Chondrocyte (in vitro differentiated cells): ENCODE measurements around the gene TAS1R2. TPM values are rescaled to one million over a fixed set of nuclear protein-coding genes. Genes with fewer than 3 reads are reported as not detected.

Experiments used
- DNase-seq: peaks from one replicate; pipeline ENCODE4 v3.0.0; 2021; ENCODE audit warnings: mixed read lengths, low spot score
- H3K27ac Mint-ChIP-seq: one replicate; pipeline ENCODE4 v1.8.0; 2021; ENCODE audit warnings: mild to moderate bottlenecking, moderate library complexity, mixed read lengths; ENCODE audit not compliant: unreplicated experiment
- H3K27me3 Mint-ChIP-seq: 2 replicates; pipeline ENCODE4 v1.8.0; 2021; ENCODE audit warnings: low read depth, mixed read lengths
- H3K36me3 Mint-ChIP-seq: 2 replicates; pipeline ENCODE4 v1.8.0; 2021; ENCODE audit warnings: low read depth, mixed read lengths
- H3K4me1 Mint-ChIP-seq: 2 replicates; pipeline ENCODE4 v1.8.0; 2021; ENCODE audit warnings: low read depth, mild to moderate bottlenecking, mixed read lengths
- H3K4me3 Mint-ChIP-seq: one replicate; pipeline ENCODE4 v1.8.0; 2021; ENCODE audit warnings: mild to moderate bottlenecking, moderate library complexity, mixed read lengths; ENCODE audit not compliant: unreplicated experiment
- H3K9me3 Mint-ChIP-seq: 2 replicates; pipeline ENCODE4 v1.8.0; 2021; ENCODE audit warnings: low read depth, mixed read lengths
- total RNA-seq: library from RNA; stranded (reverse); gene quantifications from 3 replicates; pipeline ENCODE4 v1.2.1, GENCODE V29; 2021
- TF ChIP-seq, protein P1 (sequence below): fragments of 200-600 bp; sonication (generic); IDR thresholded peaks from 2 replicates; pipeline ENCODE4 v1.5.0; 2021; ENCODE audit warnings: antibody characterized with exemption, mild to moderate bottlenecking, moderate library complexity

Gene TAS1R2
- total RNA-seq, 1 donor from 2014 or later, result not detected

DNA sequence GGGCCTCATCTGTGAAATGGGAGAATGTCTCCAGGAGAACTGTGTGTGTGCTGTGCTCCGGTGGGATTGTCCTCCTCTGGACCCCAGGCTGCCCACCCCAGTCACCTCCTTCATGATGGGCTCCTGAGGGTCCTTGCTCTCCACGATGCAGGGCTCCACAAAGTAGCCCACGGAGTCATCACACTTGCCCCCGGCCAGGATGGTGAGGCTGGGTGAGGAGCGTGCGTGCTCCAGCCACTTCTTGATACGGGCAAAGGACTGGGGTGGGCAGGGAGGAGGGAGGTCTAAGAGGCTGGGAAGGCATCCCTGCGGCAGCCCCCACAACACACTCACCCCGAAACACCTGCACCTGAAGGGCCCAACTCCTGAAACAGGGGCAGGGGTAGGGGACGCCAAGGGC, 16.8 kb upstream of the TAS1R2 start:
- H3K27me3 Mint-ChIP-seq, result no peaks in the 10 kb centered on the region
- DNase-seq, result no peak
- H3K9me3 Mint-ChIP-seq, result no peaks in the 10 kb centered on the region
- H3K36me3 Mint-ChIP-seq, result peaks cover 5% of the 10 kb centered on the region
- no peak overlapping the region for H3K27ac Mint-ChIP-seq
- TF ChIP-seq, protein P1, sequence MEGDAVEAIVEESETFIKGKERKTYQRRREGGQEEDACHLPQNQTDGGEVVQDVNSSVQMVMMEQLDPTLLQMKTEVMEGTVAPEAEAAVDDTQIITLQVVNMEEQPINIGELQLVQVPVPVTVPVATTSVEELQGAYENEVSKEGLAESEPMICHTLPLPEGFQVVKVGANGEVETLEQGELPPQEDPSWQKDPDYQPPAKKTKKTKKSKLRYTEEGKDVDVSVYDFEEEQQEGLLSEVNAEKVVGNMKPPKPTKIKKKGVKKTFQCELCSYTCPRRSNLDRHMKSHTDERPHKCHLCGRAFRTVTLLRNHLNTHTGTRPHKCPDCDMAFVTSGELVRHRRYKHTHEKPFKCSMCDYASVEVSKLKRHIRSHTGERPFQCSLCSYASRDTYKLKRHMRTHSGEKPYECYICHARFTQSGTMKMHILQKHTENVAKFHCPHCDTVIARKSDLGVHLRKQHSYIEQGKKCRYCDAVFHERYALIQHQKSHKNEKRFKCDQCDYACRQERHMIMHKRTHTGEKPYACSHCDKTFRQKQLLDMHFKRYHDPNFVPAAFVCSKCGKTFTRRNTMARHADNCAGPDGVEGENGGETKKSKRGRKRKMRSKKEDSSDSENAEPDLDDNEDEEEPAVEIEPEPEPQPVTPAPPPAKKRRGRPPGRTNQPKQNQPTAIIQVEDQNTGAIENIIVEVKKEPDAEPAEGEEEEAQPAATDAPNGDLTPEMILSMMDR, result no peak
- no peaks in the 10 kb centered on the region for H3K4me1 Mint-ChIP-seq
- no peak overlapping the region for H3K4me3 Mint-ChIP-seq

DNA sequence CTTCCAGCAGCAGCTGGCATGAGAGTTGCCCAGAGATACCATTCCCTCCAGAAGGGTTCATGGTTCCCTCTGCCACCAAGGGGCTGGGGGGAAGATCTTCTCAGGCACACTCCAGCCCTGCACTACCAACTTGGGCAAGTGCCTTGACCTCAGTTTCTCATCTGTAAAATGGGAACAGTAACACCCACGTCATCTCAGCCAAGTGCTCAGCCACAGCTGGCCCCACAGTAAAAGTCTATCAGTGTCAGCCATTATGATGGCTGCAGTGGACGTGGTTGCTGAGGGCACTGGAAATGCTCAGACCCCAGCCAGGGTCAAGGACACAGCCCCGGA, 16.3 kb upstream of the TAS1R2 start:
- Mint-ChIP-seq H3K27me3 (no peaks in the 10 kb centered on the region), H3K4me1 (no peaks in the 10 kb centered on the region), H3K9me3 (no peaks in the 10 kb centered on the region), H3K4me3 (no peak overlapping the region), H3K27ac (no peak overlapping the region), H3K36me3 (peaks cover 2% of the 10 kb centered on the region)
- DNase-seq, result no peak
- TF ChIP-seq, protein P1, result no peak

DNA sequence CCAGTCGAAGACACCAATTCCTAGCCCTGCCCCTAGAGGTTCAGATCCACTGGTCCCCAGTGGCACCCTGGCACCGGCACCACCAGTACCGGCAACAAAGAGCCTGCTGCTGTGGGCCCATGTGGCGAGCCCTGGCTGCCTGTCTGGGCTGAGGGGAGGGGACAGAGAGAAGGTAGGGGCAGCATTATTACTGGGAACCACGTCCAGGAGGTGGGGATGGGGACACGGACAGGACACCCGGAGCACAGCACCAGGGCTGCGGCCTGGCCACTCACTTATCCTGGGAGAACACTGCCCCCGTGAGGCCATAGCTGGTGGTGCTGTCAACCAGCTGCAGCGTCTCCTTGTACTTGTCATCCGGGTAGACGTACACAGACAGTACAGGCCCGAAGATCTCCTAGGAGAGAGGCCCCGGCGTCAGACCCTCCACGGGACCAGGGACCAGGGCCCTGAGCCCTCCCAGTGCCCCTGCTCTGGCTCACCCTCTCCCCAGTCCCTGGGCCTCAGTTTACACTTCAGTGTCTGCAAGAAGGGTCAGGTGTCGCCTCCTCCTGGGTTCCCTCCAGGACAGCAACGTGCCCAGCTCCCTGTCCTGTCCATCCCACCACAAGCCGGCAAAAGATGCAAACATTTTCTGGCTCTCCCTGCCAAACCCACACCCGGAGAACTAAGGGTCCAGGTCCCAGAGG, 15.8 kb upstream of the TAS1R2 start:
- no peak for DNase-seq
- no peaks in the 10 kb centered on the region for H3K9me3 Mint-ChIP-seq
- H3K36me3 Mint-ChIP-seq, result peaks cover 2% of the 10 kb centered on the region
- no peak overlapping the region for H3K27ac Mint-ChIP-seq
- no peaks in the 10 kb centered on the region for H3K27me3 Mint-ChIP-seq
- no peaks in the 10 kb centered on the region for H3K4me1 Mint-ChIP-seq
- TF ChIP-seq, protein P1, result peak; percentile 90
- H3K4me3 Mint-ChIP-seq, result no peak overlapping the region

DNA sequence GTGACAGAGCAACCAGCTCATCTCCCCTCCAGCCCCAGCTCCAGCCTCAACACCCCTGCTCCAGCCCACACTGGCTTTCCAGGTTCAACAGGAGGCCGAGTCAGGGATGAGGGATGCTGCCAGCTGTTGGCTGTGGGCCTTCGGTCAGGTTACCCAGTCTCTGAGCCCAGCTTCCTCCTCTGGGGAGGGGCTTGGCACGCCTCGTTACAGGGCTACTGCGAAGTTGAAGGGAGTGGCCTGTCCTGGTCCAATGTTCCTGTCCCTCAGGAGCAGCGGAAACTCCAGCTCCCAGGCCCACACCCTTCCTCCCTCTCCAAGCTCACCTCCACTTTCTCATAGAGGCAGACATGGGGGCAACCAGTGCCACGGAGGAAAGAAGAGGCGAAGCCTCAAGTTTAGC, 15.1 kb upstream of the TAS1R2 start:
- Mint-ChIP-seq H3K27ac (no peak overlapping the region), H3K27me3 (no peaks in the 10 kb centered on the region), H3K4me3 (no peak overlapping the region), H3K9me3 (no peaks in the 10 kb centered on the region), H3K4me1 (no peaks in the 10 kb centered on the region), H3K36me3 (peaks cover 2% of the 10 kb centered on the region)
- TF ChIP-seq, protein P1, result no peak
- DNase-seq, result no peak

DNA sequence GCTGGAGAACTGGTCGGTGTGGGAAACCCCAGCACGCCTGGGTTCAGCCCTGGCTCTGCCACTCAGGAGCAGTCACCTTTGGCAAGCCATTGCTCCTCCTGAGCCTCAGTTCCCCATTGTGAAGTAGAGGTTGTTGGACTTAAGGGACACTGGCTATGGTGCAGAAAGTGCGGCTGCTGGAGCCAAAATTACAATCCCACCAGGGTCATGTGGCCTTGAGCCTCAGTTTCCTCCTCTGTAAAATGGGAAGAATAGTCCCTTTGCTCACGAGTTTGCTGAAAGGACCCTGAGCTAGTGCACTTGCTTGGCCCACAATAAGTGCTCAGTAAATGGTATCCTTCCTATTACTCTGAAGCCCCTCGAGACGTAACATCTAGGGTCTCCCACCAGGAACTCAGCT, 14.6 kb upstream of the TAS1R2 start:
- Mint-ChIP-seq H3K4me3 (no peak overlapping the region), H3K27ac (no peak overlapping the region), H3K9me3 (no peaks in the 10 kb centered on the region), H3K27me3 (no peaks in the 10 kb centered on the region), H3K4me1 (no peaks in the 10 kb centered on the region), H3K36me3 (peaks cover 2% of the 10 kb centered on the region)
- no peak for DNase-seq
- TF ChIP-seq, protein P1, result no peak
